Thyroid gland (tissue), 4 donors: ENCODE results near the gene PAK2.
A peak's percentile ranks its signal among the peaks of the same experiment; 100 is the strongest.

Source experiments
- CTCF ChIP-seq, 6 experiments: fragments of 200-600 bp in 3 of 6; fragments of 450-650 bp in 3 of 6; sonication (generic) in 3 of 6; IDR thresholded peaks; one replicate each; pipeline ENCODE4 v1.5.1; 2016 to 2019; ENCODE audit warnings: antibody characterized with exemption in 6 of 6, mild to moderate bottlenecking in 2 of 6, inconsistent platforms in 1 of 6, moderate library complexity in 1 of 6
- POLR2A ChIP-seq, 2 donors: fragments of 450-650 bp; IDR thresholded peaks; one replicate each; pipeline ENCODE4 v1.6.1; 2017; ENCODE audit warnings: antibody characterized with exemption in 2 of 2, mild to moderate bottlenecking in 2 of 2, moderate library complexity in 1 of 2

GRCh38 chr3:196711838-196712513 lies 27.7 kb upstream of the PAK2 start, which contains the start of the genes CEP19 and PIGX:
- TF ChIP-seq CTCF (IDR thresholded peaks at IDR 0.05), result peak in 4 of 6 experiments; percentile 6 to 32 (median 30)
- TF ChIP-seq POLR2A (IDR thresholded peaks at IDR 0.05), result peak; percentile 43 to 94
